OCI-LY3 (cell line): ENCODE results near the gene SIN3A.

Source experiments
- EZH2phosphoT487 ChIP-seq: fragments of 200-600 bp; shearing (Covaris generic); IDR thresholded peaks from 2 replicates; pipeline ENCODE4 v1.6.1; 2018; ENCODE audit warnings: antibody characterized with exemption, mixed run types, low read depth
- TF ChIP-seq, protein P1 (sequence below): fragments of 200-600, 300-600 bp; sonication (generic); IDR thresholded peaks from 2 replicates; pipeline ENCODE4 v1.5.1; 2014; ENCODE audit warnings: antibody characterized with exemption, low read length, low read depth

GRCh38 chr15:75416584-75416983 is 34.9 kb downstream of the SIN3A start:
- TF ChIP-seq, protein P1, sequence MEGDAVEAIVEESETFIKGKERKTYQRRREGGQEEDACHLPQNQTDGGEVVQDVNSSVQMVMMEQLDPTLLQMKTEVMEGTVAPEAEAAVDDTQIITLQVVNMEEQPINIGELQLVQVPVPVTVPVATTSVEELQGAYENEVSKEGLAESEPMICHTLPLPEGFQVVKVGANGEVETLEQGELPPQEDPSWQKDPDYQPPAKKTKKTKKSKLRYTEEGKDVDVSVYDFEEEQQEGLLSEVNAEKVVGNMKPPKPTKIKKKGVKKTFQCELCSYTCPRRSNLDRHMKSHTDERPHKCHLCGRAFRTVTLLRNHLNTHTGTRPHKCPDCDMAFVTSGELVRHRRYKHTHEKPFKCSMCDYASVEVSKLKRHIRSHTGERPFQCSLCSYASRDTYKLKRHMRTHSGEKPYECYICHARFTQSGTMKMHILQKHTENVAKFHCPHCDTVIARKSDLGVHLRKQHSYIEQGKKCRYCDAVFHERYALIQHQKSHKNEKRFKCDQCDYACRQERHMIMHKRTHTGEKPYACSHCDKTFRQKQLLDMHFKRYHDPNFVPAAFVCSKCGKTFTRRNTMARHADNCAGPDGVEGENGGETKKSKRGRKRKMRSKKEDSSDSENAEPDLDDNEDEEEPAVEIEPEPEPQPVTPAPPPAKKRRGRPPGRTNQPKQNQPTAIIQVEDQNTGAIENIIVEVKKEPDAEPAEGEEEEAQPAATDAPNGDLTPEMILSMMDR: no peak
- no peak for TF ChIP-seq EZH2phosphoT487
